Keratinocyte (primary cell): ENCODE results near the gene ACCS. TPM values are rescaled to one million over a fixed set of nuclear protein-coding genes. Genes with fewer than 3 reads are reported as not detected.
A peak's percentile ranks its signal among the peaks of the same experiment; 100 is the strongest.

Experiments
- DNase-seq: peaks from one replicate; pipeline ENCODE4 v3.0.0-alpha.2; 2011; ENCODE audit warnings: low read depth, missing footprints, low spot score
- FAIRE-seq: peaks from 2 replicates; lab custom pipeline; 2011; peaks lifted over from hg19 to GRCh38; lab: Jason Lieb, UNC
- H2AFZ ChIP-seq: 2 replicates; pipeline ENCODE4 v1.6.0; 2012; ENCODE audit warnings: low read length, control low read depth, inconsistent platforms; ENCODE audit not compliant: control insufficient read depth
- H3K27ac ChIP-seq: 2 replicates; pipeline ENCODE4 v1.5.1; 2011; ENCODE audit warnings: low read length; ENCODE audit not compliant: control insufficient read depth, insufficient read depth
- H3K27me3 ChIP-seq: 3 replicates; pipeline ENCODE4 v1.6.0; 2011; ENCODE audit warnings: low read length; ENCODE audit not compliant: control insufficient read depth, insufficient read depth; ENCODE audit errors: extremely low read depth
- H3K36me3 ChIP-seq, 2 experiments: 2 replicates in 1 of 2; 3 replicates in 1 of 2; pipeline ENCODE4 v1.5.1; 2011; ENCODE audit warnings: low read length in 2 of 2, mild to moderate bottlenecking in 1 of 2; ENCODE audit not compliant: control insufficient read depth in 2 of 2, insufficient read depth in 2 of 2; ENCODE audit errors: extremely low read depth in 1 of 2
- H3K4me1 ChIP-seq: 3 replicates; pipeline ENCODE4 v1.5.1; 2011; ENCODE audit warnings: low read length; ENCODE audit not compliant: control insufficient read depth, insufficient read depth; ENCODE audit errors: extremely low read depth
- H3K4me2 ChIP-seq: 3 replicates; pipeline ENCODE4 v1.6.0; 2011; ENCODE audit warnings: low read depth, low read length; ENCODE audit not compliant: control insufficient read depth, insufficient read depth; ENCODE audit errors: extremely low read depth
- H3K4me3 ChIP-seq, 3 experiments: fragments of 200-600 bp in 1 of 3; sonication (generic) in 1 of 3; 2 replicates in 2 of 3; 3 replicates in 1 of 3; pipeline ENCODE4 v1.5.1; 2011 to 2016; ENCODE audit warnings: low read length in 3 of 3, mild to moderate bottlenecking in 3 of 3, control low read depth in 2 of 3, inconsistent platforms in 1 of 3, low read depth in 1 of 3, mixed read lengths in 1 of 3, mixed run types in 1 of 3, moderate library complexity in 1 of 3; ENCODE audit not compliant: control insufficient read depth in 2 of 3, insufficient read depth in 2 of 3; ENCODE audit errors: extremely low read depth in 1 of 3
- H3K79me2 ChIP-seq: 2 replicates; pipeline ENCODE4 v1.6.0; 2012; ENCODE audit warnings: low read length; ENCODE audit not compliant: control insufficient read depth, insufficient read depth
- H3K9ac ChIP-seq: 3 replicates; pipeline ENCODE4 v1.6.0; 2011; ENCODE audit warnings: low read length; ENCODE audit not compliant: control insufficient read depth, insufficient read depth; ENCODE audit errors: extremely low read depth
- H3K9me1 ChIP-seq: 3 replicates; pipeline ENCODE4 v1.6.0; 2011; ENCODE audit warnings: low read length; ENCODE audit not compliant: control insufficient read depth, insufficient read depth; ENCODE audit errors: extremely low read depth
- H3K9me3 ChIP-seq: 2 replicates; pipeline ENCODE4 v1.5.1; 2012; ENCODE audit warnings: low read depth, low read length; ENCODE audit not compliant: control insufficient read depth
- H4K20me1 ChIP-seq: 3 replicates; pipeline ENCODE4 v1.6.0; 2011; ENCODE audit warnings: low read length; ENCODE audit not compliant: control insufficient read depth, insufficient read depth; ENCODE audit errors: extremely low read depth
- CTCF ChIP-seq, 3 experiments: IDR thresholded peaks in 1 of 3; conservative IDR thresholded peaks in 1 of 3; optimal IDR thresholded peaks in 1 of 3; 2 replicates in 2 of 3; 3 replicates in 1 of 3; pipeline versions ENCODE3 to v1.5.1; 2011; ENCODE audit warnings: low read length in 3 of 3, mild to moderate bottlenecking in 3 of 3, moderate library complexity in 2 of 3, control low read depth in 1 of 3, inconsistent platforms in 1 of 3; ENCODE audit not compliant: insufficient read depth in 2 of 3; ENCODE audit errors: extremely low read depth in 1 of 3
- EZH2 ChIP-seq: IDR thresholded peaks from one replicate; pipeline ENCODE4 v1.6.1; 2012; ENCODE audit warnings: inconsistent platforms, mild to moderate bottlenecking, low read length, moderate library complexity
- dilution Hi-C: fragments of 300-500 bp; cut with MboI; formaldehyde crosslinking; loops from one replicate; pipeline ENCODE4 v1.7.0; 2020; ENCODE audit warnings: low sequenced_read_pairs; ENCODE audit not compliant: extremely low pct_ligation_motif_present
- polyA plus RNA-seq, 5 experiments: library from polyadenylated mRNA; depleted of rRNA in 3 of 5; stranded (reverse) in 3 of 5; stranded (forward) in 1 of 5; unstranded in 1 of 5; fragments of >200 nt; gene quantifications; 1 replicate in 1 of 5; 2 replicates in 3 of 5; 3 replicates in 1 of 5; pipeline versions ENCODE4 v1.2.1 to v1.2.3, GENCODE V29; 2011 to 2012; ENCODE audit warnings: missing spikeins in 2 of 5, low read depth in 1 of 5, low replicate concordance in 1 of 5

ACCS gene
- polyA plus RNA-seq, 1 donor (not counting 4 experiments of a cell fraction or from before 2014, with no cell fraction given), result 4.1 TPM

- H3K27ac ChIP-seq, result no peak overlapping the region
- H3K36me3 ChIP-seq, result peaks cover 22 to 23% of the 10 kb centered on the region in 2 experiments
- no peaks in the 10 kb centered on the region for H3K4me1 ChIP-seq
- no peak overlapping the region for H3K4me2 ChIP-seq
- DNase-seq (no peak), FAIRE-seq (no peak)
- H3K9me1 ChIP-seq, result no peaks in the 10 kb centered on the region
- peaks cover 19% of the 10 kb centered on the region for H3K79me2 ChIP-seq
- dilution Hi-C loops, result no loop called here
- TF ChIP-seq CTCF (optimal IDR thresholded peaks at IDR 0.05 in 1 of 3, IDR thresholded peaks at IDR 0.05 in 1 of 3, conservative IDR thresholded peaks at IDR 0.05 in 1 of 3; ENCODE audit: extremely low read depth in 1 of 3, insufficient read depth in 2 of 3, low read length in 3 of 3) (no peak), EZH2 (no peak)
- H3K9ac ChIP-seq, result no peak overlapping the region
- peaks cover 12% of the 10 kb centered on the region for H4K20me1 ChIP-seq
- no peaks in the 10 kb centered on the region for H3K9me3 ChIP-seq
- H2AFZ ChIP-seq, result no peak overlapping the region
- no peaks in the 10 kb centered on the region for H3K27me3 ChIP-seq
- no peak overlapping the region for H3K4me3 ChIP-seq
These were observed 50.3 kb downstream of the ACCS start for GRCh38 chr11:44116234-44116830.

GRCh38 chr11:44120169-44120568, 54.1 kb downstream of the ACCS start:
- H3K4me2 ChIP-seq, result no peak overlapping the region
- peaks cover 15 to 22% of the 10 kb centered on the region in 2 experiments for H3K36me3 ChIP-seq
- H3K27me3 ChIP-seq, result no peaks in the 10 kb centered on the region
- dilution Hi-C loops, result no loop called here
- H3K9ac ChIP-seq, result no peak overlapping the region
- no peak overlapping the region for H3K27ac ChIP-seq
- no peaks in the 10 kb centered on the region for H3K9me1 ChIP-seq
- DNase-seq (no peak), FAIRE-seq (no peak)
- no peaks in the 10 kb centered on the region for H3K4me1 ChIP-seq
- H2AFZ ChIP-seq, result no peak overlapping the region
- peaks cover 11% of the 10 kb centered on the region for H3K79me2 ChIP-seq
- no peak overlapping the region for H3K4me3 ChIP-seq
- H3K9me3 ChIP-seq, result no peaks in the 10 kb centered on the region
- peak; percentile 29 to 75 (median 60) for TF ChIP-seq CTCF (optimal IDR thresholded peaks at IDR 0.05 in 1 of 3, IDR thresholded peaks at IDR 0.05 in 1 of 3, conservative IDR thresholded peaks at IDR 0.05 in 1 of 3; ENCODE audit: extremely low read depth in 1 of 3, insufficient read depth in 2 of 3, low read length in 3 of 3)
- TF ChIP-seq EZH2, result no peak
- H4K20me1 ChIP-seq, result peaks cover 2% of the 10 kb centered on the region
